ENCODE data around the gene A4GNT.
A peak's percentile ranks its signal among the peaks of the same experiment; 100 is the strongest.

DNA sequence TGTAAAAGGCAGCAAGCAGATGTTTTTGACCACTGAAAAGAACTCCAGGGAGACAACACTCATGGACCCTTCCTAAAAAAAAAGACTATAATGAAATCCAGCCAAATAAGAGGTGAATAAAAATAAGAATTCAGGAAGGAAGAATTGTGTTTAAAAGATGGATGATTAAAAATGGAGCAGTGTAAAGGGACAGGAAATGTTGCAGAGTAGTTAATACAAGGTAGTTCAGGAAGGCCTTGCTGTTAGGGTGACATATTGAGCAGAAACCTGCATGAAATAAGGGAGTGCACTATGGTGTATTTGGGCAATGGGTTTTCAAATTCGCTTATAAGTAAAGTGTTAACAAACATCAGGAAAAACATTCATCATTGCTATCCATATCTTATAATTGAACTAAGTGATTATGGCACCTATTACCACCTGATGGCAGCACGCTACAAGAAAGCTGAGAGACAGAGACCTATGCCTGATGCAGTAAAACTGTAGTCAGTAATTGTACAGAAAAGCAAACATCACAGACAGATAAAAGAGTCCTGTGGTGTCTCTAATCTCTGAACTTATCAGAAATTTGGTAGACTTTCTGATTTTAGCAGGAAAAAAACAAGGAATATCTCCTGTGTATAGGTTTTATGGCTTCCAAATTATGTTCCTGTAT is 48.3 kb upstream of the A4GNT start:
- TF ChIP-seq, protein P1, sequence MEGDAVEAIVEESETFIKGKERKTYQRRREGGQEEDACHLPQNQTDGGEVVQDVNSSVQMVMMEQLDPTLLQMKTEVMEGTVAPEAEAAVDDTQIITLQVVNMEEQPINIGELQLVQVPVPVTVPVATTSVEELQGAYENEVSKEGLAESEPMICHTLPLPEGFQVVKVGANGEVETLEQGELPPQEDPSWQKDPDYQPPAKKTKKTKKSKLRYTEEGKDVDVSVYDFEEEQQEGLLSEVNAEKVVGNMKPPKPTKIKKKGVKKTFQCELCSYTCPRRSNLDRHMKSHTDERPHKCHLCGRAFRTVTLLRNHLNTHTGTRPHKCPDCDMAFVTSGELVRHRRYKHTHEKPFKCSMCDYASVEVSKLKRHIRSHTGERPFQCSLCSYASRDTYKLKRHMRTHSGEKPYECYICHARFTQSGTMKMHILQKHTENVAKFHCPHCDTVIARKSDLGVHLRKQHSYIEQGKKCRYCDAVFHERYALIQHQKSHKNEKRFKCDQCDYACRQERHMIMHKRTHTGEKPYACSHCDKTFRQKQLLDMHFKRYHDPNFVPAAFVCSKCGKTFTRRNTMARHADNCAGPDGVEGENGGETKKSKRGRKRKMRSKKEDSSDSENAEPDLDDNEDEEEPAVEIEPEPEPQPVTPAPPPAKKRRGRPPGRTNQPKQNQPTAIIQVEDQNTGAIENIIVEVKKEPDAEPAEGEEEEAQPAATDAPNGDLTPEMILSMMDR (IDR thresholded peaks at IDR 0.05) = peak; percentile 48 to 60 (median 52)
- no peak for TF ChIP-seq POLR2A (IDR thresholded peaks at IDR 0.05)

All from right lobe of liver (tissue), 4 donors.